Measurements from ENCODE around the gene IL1R2. TPM values are rescaled to one million over a fixed set of nuclear protein-coding genes. Genes with fewer than 3 reads are reported as not detected.

The IL1R2 gene
- polyA plus RNA-seq, 1 donor, result not detected

- DNase-seq (ENCODE audit: low read depth), result no peak
Observed at GRCh38 chr2:102041351-102041750, 49.6 kb downstream of the IL1R2 start.

GRCh38 chr2:102042196-102043081 lies 50.7 kb downstream of the IL1R2 start:
- DNase-seq (ENCODE audit: low read depth), result no peak

- no peak for DNase-seq (ENCODE audit: low read depth)
Observed at GRCh38 chr2:102043560-102043959, 51.8 kb downstream of the IL1R2 start.

- DNase-seq (ENCODE audit: low read depth), result no peak
Observed at GRCh38 chr2:102044235-102044896, 52.6 kb downstream of the IL1R2 start.

- no peak for DNase-seq (ENCODE audit: low read depth)
Observed at GRCh38 chr2:102044967-102045489, 53.3 kb downstream of the IL1R2 start.

GRCh38 chr2:102045697-102046096 lies 53.9 kb downstream of the IL1R2 start:
- no peak for DNase-seq (ENCODE audit: low read depth)

- no peak for DNase-seq (ENCODE audit: low read depth)
Observed at GRCh38 chr2:102046135-102046986, 54.6 kb downstream of the IL1R2 start.

- no peak for DNase-seq (ENCODE audit: low read depth)
Observed at GRCh38 chr2:102048465-102048864, 56.7 kb downstream of the IL1R2 start.

GRCh38 chr2:102049756-102050443 lies 58.1 kb downstream of the IL1R2 start:
- DNase-seq (ENCODE audit: low read depth), result no peak

GRCh38 chr2:102050854-102051391 lies 59.2 kb downstream of the IL1R2 start:
- DNase-seq (ENCODE audit: low read depth), result peak; percentile 86

GRCh38 chr2:102051692-102052277 lies 60.0 kb downstream of the IL1R2 start:
- DNase-seq (ENCODE audit: low read depth), result peak; percentile 72

- DNase-seq (ENCODE audit: low read depth), result no peak
Observed at GRCh38 chr2:102052365-102052764, 60.6 kb downstream of the IL1R2 start.

GRCh38 chr2:102053096-102053495 lies 61.3 kb downstream of the IL1R2 start:
- DNase-seq (ENCODE audit: low read depth), result no peak

GRCh38 chr2:102055346-102055990 lies 63.7 kb downstream of the IL1R2 start:
- no peak for DNase-seq (ENCODE audit: low read depth)

- no peak for DNase-seq (ENCODE audit: low read depth)
Observed at GRCh38 chr2:102056079-102056581, 64.4 kb downstream of the IL1R2 start.

GRCh38 chr2:102057502-102058292 lies 65.9 kb downstream of the IL1R2 start:
- DNase-seq (ENCODE audit: low read depth), result no peak

- no peak for DNase-seq (ENCODE audit: low read depth)
Observed at GRCh38 chr2:102058293-102058833, 66.6 kb downstream of the IL1R2 start.

GRCh38 chr2:102059151-102059550 lies 67.4 kb downstream of the IL1R2 start:
- no peak for DNase-seq (ENCODE audit: low read depth)

- DNase-seq (ENCODE audit: low read depth), result no peak
Observed at GRCh38 chr2:102060047-102060446, 68.3 kb downstream of the IL1R2 start.
